MCF 10A (cell line): ENCODE data around the gene PRPS1. TPM values are rescaled to one million over a fixed set of nuclear protein-coding genes. Genes with fewer than 3 reads are reported as not detected.

Source experiments
- BruUV-seq: library from RNA; stranded (reverse); fragments of 400-500 nt; replicated peaks from 2 replicates; lab custom pipeline; 2021; lab: Mats Ljungman, UMichigan
- CTCF ChIA-PET: fragments of 300-600 bp; sonication (Branson Sonifier 250); formaldehyde crosslinking; extraction: SDS; loops from one replicate; lab custom pipeline; 2021; ENCODE audit warnings: antibody characterized with exemption, inconsistent platforms; lab: Yijun Ruan, JAX
- POLR2A ChIA-PET: fragments of 300-600, 350-650 bp; sonication (Branson Sonifier 250); formaldehyde crosslinking; extraction: SDS; loops from one replicate; lab custom pipeline; 2020; ENCODE audit warnings: antibody characterized with exemption, inconsistent platforms; lab: Yijun Ruan, JAX
- DNase-seq: peaks from one replicate; pipeline ENCODE4 v3.0.0-alpha.2; 2018; ENCODE audit not compliant: unreplicated experiment
- H3K27ac Mint-ChIP-seq: one replicate; pipeline ENCODE4 v1.8.0; 2022; ENCODE audit warnings: mild to moderate bottlenecking, low read depth, mixed read lengths; ENCODE audit not compliant: unreplicated experiment
- H3K27me3 Mint-ChIP-seq: one replicate; pipeline ENCODE4 v1.8.0; 2022; ENCODE audit warnings: mixed read lengths; ENCODE audit not compliant: insufficient read depth, unreplicated experiment
- H3K36me3 Mint-ChIP-seq: one replicate; pipeline ENCODE4 v1.8.0; 2022; ENCODE audit warnings: mild to moderate bottlenecking, moderate library complexity, mixed read lengths; ENCODE audit not compliant: insufficient read depth, unreplicated experiment
- H3K4me1 Mint-ChIP-seq: one replicate; pipeline ENCODE4 v1.8.0; 2022; ENCODE audit warnings: mixed read lengths; ENCODE audit not compliant: insufficient read depth, unreplicated experiment
- H3K4me3 Mint-ChIP-seq: one replicate; pipeline ENCODE4 v1.8.0; 2022; ENCODE audit warnings: mild to moderate bottlenecking, moderate library complexity, mixed read lengths; ENCODE audit not compliant: unreplicated experiment
- H3K9me3 Mint-ChIP-seq: one replicate; pipeline ENCODE4 v1.8.0; 2022; ENCODE audit warnings: mixed read lengths; ENCODE audit not compliant: unreplicated experiment
- CTCF ChIP-seq: fragments of 200-600 bp; IDR thresholded peaks from one replicate; pipeline ENCODE4 v1.8.0; 2022; ENCODE audit warnings: antibody characterized with exemption, mild to moderate bottlenecking; ENCODE audit not compliant: unreplicated experiment
- intact Hi-C: fragments of 100-400 bp; cut with micrococcal nuclease; formaldehyde crosslinking; loops from 2 replicates; pipeline ENCODE4 v1.14.1; 2022
- total RNA-seq: library from RNA; stranded (reverse); gene quantifications from 2 replicates; pipeline ENCODE4 v1.2.3, GENCODE V29; 2022

Gene PRPS1
- total RNA-seq, 1 experiment from 2014 or later: 27.9 TPM

- intact Hi-C loops: loop anchor here (1.0 to 10.0 kb wide), 2 partner anchors 33 to 297 kb away; no protein-coding TSS in a partner anchor
- no peak for DNase-seq
- peaks cover 34% of the 10 kb centered on the region for H3K4me1 Mint-ChIP-seq
- H3K9me3 Mint-ChIP-seq: no peaks in the 10 kb centered on the region
- BruUV-seq: no TSS peak
- peak overlapping the region; percentile 96 for H3K27ac Mint-ChIP-seq
- peaks cover 14% of the 10 kb centered on the region for H3K36me3 Mint-ChIP-seq
- ChIA-PET CTCF (interaction anchor here (0.8 to 9.3 kb wide), 4 partner anchors 19 to 99 kb away, joined by 3 to 157 read pairs (median 38); partner anchors contain the start of gene NCBP2L), POLR2A (interaction anchor here (0.9 to 12.1 kb wide), 8 partner anchors 22 to 148 kb away, joined by 3 to 679 read pairs (median 65); partner anchors contain the start of genes MID2, NCBP2L and TSC22D3)
- no peak for TF ChIP-seq CTCF
- H3K4me3 Mint-ChIP-seq: peak overlapping the region; percentile 70
- peaks cover 94% of the 10 kb centered on the region for H3K27me3 Mint-ChIP-seq
Measured at GRCh38 chrX:107677909-107678308, 49.6 kb downstream of the PRPS1 start.

- no peaks in the 10 kb centered on the region for H3K9me3 Mint-ChIP-seq
- POLR2A ChIA-PET: interaction anchor here (3.4 to 12.1 kb wide), 5 partner anchors 23 to 97 kb away, joined by 21 to 679 read pairs (median 118); partner anchors contain the start of genes NCBP2L and TSC22D3
Measured at GRCh38 chrX:107678957-107679740, 50.8 kb downstream of the PRPS1 start.

GRCh38 chrX:107682256-107682655 lies 53.9 kb downstream of the PRPS1 start:
- BruUV-seq: no TSS peak
- ChIA-PET POLR2A (interaction anchor here (3.5 to 6.3 kb wide), 3 partner anchors 8 to 31 kb away, joined by 48 to 114 read pairs (median 54); no protein-coding TSS in a partner anchor), CTCF (no interaction called here)
- Mint-ChIP-seq H3K36me3 (no peaks in the 10 kb centered on the region), H3K4me1 (peaks cover 33% of the 10 kb centered on the region), H3K27ac (no peak overlapping the region), H3K4me3 (no peak overlapping the region), H3K27me3 (peaks cover 70% of the 10 kb centered on the region), H3K9me3 (no peaks in the 10 kb centered on the region)
- no peak for DNase-seq
- intact Hi-C loops: no loop called here
- no peak for TF ChIP-seq CTCF

More at GRCh38 chrX:107678957-107679740, 50.8 kb downstream of the PRPS1 start:
- Mint-ChIP-seq H3K27ac (peak overlapping the region; percentile 96), H3K36me3 (peaks cover 14% of the 10 kb centered on the region), H3K27me3 (peaks cover 95% of the 10 kb centered on the region), H3K4me3 (peak overlapping the region; percentile 17), H3K4me1 (peaks cover 38% of the 10 kb centered on the region)
- intact Hi-C loops: loop anchor here (10.0 kb wide), 1 partner anchor 296 kb away; no protein-coding TSS in a partner anchor
- CTCF ChIA-PET: interaction anchor here (1.0 to 9.3 kb wide), 4 partner anchors 8 to 785 kb away, joined by 3 to 157 read pairs (median 38); no protein-coding TSS in a partner anchor
- DNase-seq: peak; percentile 79
- no peak for TF ChIP-seq CTCF
- BruUV-seq: no TSS peak
